Stimulated activated CD8-positive, alpha-beta memory T cell treated with anti-CD3 and anti-CD28 coated beads, Interleukin-12 subunit alpha, Interleukin-12 subunit beta, amount 100 ng/mL, for 24 hours (primary cell): Measurements from ENCODE around the gene SNTB2.

Experiments
- DNase-seq: peaks from one replicate; pipeline ENCODE4 v3.0.0-alpha.2; 2020; ENCODE audit errors: extremely low read depth

The SNTB2 gene

DNA sequence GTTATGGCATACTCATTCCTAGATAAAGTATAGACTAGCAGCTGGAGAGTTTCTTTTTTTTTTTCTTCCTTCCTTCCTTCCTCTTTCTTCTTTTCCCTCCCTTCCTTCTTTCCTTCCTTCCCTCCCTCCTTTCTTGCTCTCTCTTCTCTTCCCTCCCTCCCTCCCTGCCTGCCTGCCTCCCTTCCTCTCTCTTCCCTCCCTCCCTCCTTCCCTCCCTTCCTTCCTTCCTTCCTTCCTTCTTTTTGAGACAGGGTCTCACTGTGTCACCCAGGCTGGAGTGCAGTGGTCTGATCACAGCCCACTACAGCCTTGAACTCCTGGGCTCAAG, 7.0 kb upstream of the SNTB2 start:
- no peak for DNase-seq

DNA sequence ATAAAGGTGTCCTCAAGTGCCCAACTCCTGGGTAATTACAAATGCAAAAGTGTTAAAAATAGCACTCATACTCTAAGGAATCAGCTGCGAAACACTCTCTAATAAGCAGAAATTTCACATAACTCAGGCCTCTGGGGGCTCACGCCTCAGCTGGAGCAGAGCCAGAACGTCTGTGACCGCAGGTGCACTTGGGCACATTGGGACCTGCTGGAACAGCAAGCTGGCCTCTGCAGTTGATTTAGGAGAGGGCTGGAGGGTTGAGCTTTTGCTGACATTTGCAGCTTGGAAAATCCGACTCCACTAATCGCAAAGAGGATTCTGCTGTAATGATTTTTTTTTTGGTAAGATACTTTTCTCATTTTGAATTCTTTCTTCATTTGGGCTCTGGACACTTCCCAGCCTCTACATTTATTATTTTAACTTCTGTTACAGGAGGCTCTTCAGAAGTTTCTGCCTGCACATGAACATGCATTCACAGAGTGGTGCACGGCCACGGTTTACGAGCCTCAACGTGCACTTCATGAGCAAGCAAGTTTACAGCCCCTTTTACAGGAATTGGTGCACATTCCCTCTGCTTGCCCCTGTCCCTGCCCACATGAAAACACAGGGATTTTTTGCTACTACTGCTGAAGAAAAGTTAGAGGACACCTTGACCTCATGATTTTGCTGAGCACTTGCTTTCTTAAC, 4.1 kb upstream of the SNTB2 start:
- no peak for DNase-seq

DNA sequence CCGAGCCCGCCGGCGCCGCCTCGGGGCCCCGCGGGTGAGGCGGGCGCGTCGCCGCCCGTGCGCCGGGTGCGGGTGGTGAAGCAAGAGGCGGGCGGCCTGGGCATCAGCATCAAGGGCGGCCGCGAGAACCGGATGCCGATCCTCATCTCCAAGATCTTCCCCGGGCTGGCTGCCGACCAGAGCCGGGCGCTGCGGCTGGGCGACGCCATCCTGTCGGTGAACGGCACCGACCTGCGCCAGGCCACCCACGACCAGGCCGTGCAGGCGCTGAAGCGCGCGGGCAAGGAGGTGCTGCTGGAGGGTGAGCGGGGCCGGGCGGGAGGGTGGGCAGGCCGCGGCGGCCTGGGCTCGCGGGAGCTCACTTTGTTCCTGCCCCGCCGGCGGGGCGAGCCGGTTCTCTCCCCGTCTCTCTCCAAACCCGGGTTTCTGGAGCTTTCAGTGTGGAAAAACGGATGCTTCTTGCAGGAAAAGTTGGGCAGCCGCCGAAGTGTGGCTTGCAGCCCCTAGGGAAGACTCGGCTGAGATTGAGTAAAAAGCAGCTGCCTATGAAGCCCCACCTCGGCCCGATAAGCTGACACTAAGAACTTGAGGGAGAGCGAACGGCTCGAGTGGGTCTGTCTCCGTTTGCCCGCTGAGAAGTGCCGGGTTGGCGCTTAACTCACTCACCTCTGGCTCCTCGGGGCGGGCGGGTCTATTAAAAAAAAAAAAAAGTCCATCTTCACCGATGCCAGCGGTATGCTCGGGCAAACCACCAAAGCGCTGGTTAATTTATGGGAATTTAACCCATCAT, 677 bp downstream of the SNTB2 start:
- DNase-seq, result no peak

DNA sequence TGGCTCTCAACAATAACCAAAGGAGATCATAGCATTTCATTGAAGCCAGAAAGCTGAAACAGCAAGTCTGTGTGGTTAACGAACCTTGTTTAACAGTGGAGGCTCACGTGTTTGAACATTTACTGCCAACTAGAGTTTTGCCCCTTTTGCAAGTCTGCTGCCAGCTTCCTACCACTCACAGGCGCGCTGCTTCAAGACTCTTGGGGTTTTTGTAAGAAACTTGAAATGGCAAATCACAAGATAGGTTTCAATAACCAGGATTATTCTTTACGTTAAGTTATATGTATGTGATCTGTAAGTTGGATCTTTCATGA, 1.2 kb downstream of the SNTB2 start:
- no peak for DNase-seq

DNA sequence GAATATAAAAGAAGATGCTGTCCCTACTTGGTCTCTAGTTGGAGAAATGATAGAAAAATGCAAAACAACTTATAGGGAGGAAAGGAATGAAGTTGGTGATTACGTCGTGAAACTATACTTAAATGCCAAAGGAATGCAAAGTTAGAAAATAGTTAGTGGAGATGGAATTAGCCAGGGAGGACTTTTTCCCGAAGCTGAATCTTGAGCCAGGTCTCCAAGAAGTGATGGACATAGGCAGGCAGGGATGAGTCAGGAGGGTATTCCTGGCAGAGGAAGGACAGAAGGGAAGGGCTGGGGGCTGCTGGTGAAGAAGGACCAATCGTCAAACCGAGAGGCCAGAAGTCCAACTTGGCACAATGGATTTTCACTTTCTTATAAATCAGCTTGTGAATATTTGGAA, 1.8 kb downstream of the SNTB2 start:
- no peak for DNase-seq

DNA sequence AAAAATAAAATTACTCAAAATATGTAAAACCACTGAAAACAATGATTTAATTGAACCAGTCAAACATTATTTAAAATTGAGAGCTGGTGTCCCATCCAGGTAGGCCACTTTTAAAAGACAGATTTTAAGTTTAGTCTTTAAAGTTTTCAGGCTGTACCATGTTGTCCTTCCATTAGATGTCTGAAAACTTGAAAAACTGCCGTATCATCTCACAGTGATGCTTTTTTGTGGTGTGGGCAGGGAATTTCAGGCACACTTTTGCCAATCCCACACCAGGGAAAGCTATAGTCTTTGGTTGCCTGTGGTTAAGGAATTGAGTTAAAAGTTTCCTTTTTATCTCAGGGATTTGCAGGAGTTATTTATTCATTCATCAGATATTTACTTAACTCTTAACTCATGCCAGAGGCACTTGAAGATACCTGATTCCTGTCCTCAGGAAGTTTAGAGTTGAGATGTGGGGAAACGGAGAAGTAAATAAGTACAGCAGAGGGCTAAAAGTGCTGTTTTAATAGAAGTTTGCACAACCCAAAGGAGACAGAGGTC, 3.2 kb downstream of the SNTB2 start:
- no peak for DNase-seq

DNA sequence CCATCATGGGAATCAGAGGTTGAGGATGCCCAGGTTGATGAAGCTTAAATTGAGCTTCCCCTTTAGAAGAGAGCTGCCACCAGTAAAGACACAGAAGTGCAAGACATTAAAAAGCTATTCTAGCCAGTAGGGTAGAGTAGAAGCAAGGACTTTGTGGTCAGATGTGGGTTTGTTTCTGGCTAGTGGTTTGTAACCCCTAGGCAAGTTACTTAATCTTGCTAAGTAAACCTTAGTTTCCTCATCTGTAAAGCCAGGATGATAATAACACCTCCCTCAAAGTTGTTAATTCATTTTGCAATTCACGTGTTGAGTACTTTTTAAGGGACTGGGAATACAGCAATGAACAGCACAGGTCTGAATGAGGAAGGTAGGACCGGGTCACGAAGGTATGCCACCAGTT, 3.6 kb downstream of the SNTB2 start:
- DNase-seq, result no peak

DNA sequence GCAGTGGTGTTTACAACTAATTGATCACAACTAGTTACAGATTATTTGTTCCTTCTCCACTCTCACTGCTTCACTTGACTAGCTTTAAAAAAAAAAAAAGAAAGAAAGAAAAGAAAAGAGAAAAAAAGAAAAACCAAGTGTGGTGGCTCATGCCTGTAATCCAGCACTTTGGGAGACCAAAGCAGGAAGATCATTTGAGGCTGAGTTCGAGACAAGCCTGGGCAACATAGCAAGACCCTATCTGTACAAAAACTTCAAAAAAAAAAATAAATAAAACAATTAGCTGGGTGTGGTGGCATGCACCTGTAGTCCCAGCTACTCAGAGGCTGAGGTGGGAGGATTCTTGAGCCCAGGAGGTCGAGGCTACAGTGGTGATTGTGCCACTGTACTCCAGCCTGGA, 4.2 kb downstream of the SNTB2 start:
- no peak for DNase-seq

DNA sequence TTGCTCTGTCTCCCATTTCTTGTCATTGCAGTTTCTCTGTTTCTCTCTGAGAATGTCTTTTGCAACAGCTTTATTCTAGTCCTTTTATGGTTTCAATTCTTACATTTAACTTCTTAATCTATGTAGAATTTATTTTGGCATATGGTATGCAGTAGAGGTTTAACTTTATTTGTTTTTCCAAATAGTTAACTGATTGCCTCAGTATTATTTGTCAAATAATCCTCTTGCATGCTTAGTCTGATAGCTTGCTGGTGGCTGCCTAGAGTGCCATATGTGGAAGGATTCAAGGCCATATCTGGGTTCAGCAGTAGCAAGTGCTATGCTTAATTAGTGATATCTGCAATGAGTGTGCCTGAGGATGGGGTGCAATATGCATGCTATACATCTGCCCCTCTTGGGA, 6.9 kb downstream of the SNTB2 start:
- DNase-seq, result no peak

DNA sequence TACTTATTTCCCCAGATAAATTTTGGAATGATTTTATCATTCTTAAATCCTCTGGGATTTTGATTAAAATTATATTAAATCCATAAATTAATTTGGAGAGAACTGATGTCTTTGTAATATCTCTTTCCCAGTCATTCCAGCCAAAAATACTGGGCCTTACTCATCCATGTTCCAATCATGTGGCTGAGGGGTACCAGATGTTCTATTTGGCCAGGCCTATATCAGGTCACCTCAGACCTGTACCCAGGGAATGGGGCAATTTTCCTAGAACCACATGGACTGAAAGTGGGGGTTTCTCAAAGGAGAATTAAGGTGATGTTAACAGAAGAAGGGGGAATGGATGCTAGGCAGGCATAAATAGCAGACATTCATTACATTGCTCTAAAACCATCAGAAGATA, 7.5 kb downstream of the SNTB2 start:
- DNase-seq, result no peak

DNA sequence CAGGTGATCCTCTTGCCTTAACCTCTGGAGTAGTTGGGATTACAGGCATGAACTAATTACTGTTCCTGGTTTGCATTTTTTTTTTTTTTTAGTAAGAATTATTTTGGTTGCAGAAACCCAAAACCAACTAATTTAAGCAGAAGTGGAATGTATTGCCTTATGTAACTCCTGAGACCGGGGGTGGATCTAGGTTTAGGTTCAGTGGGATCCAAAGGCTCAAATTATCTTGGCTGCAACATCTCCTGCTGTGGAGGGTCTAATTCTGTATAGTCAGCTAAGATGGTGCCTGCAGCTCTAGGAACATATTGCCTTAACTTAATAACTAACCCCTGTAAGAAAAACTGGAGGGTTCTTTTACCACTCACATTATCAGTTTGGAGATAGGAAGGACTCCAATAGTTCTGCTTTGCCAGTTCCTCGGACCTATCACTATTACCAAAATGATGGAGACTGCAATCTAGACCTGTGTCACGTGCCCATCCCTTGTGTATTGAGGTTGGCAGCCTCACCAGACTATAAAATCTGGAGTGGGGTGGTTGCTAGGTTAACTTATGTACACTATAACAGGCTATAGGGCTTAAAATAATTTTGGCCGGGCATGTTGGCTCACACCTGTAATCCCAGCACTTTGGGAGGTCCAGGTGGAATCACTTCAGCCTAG, 8.5 kb downstream of the SNTB2 start:
- no peak for DNase-seq

DNA sequence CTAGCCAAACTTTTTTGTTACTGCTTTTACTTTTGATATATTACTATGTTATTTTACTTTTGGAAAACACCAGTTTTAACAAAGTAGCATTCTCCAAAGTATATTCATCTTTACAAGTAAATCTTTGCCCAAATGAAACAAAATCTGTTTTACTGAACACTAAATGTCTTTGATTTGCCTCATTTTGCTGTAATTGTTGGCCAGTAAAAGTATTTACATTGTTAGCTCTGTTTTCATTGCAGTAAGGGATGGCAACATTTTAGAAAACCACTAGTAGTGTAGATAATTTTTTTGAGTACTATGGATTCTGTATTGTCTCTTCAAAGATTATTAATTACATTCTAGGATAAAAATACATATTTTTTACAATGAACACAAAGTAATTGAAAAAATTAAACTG, 10.6 kb downstream of the SNTB2 start:
- no peak for DNase-seq

DNA sequence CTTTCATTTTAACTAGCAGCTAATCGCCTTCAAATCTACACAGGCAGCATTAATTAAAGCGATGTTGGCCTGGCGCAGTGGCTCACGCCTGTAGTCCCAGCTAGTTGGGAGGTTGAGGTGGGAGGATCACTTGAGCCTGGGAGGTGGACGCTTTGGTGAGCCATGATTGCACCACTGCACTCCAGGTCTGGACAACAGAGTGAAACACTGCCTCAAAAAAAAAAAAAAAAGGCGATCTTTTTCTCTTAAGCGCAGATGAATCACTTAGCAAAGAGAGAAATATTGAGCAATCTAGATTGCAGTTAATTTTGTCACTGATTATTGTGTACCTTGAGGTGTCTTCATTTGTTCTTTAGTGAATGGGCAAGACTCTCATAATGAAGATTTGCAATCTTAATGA, 12.4 kb downstream of the SNTB2 start:
- no peak for DNase-seq

DNA sequence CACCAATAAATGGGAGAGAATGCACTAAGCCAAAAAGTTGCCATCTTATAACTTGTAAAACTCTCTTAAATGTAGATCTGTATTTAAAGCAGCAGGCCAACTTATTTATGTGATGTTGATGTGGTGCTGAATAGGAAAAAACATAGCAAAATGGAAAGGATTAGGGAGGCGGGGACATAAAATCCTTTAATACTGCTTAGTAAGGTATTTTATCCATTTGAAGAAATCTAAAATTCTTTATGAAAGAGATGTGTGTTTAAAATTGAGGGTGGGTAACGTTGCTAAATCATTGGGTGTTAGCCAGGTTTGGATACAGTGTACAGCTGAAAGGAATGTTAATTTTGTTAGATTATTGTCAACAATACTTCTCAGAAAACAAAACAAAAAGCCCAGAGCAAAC, 14.3 kb downstream of the SNTB2 start:
- no peak for DNase-seq

DNA sequence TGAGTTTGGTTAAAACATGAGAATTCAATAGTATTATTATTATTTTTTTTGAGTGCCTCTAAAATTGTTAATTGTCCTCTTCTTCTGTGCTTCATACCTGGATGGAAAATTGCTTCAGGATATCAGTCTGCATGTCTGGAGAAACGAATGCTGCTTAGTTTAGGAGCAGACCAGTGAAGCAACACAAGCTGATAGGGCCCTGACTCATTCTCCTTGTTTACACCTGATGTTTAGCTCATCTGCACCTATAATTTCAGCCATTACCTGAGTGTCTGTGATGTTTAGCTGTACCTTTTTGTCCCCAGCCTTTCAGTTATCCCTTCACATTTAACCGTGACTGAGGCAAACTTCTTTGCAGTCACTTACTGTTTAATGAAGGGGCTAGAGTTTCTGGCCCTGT, 14.8 kb downstream of the SNTB2 start:
- no peak for DNase-seq

DNA sequence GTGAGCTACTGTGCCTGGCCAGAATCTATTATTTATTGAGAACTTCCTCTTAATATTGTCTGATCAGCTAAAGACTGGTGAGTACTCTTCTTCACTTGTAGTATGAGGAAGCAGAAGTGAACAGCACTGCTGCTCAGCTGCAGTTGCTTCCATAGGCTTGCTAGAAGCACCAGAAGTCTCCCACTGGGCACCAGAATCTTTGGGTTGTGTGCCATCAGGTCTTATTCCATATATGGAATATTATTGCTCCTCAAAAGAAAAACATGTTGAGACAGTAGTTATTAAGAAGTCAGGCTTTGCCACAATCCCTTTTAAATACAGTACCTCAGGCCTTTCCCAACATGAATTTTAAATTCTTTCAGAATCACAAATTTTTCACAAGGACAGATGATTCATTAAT, 17.2 kb downstream of the SNTB2 start:
- no peak for DNase-seq

DNA sequence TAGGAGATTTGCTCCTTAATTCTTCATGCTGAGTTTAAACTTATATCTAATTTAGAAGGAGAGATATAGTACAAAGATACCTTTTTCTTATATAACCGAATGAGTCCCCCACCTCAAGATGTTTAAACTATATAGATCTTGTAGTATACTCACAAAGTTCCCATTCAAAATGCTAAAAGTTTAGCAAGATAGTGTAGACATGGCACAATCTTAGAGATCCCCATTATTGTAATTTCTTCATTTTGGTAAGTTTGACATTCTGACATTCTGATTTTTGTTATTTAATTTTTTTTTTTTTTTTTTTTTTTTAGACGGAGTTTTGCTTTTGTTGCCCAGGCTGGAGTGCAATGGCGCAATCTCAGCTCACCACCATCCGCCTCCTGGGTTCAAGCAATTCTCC, 22.8 kb downstream of the SNTB2 start:
- no peak for DNase-seq

DNA sequence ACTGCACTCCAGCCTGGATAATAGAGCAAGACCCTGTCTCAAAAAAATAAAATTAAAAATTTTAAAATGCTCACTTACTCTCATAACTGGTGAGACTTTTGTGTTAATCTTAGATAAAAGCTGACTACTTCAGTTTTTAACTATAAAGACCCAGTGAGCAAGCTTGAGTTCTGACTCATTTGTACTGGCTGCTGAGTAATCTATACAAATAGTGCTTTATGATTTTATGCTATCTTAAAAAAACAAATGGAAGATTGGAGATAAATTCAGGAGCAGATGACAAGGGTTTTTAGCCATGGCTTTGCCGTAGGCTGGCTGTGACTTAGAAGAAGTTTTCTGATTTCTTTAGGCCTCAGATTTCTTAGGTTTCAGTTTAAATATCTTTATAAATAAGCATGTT, 30.5 kb downstream of the SNTB2 start:
- no peak for DNase-seq

DNA sequence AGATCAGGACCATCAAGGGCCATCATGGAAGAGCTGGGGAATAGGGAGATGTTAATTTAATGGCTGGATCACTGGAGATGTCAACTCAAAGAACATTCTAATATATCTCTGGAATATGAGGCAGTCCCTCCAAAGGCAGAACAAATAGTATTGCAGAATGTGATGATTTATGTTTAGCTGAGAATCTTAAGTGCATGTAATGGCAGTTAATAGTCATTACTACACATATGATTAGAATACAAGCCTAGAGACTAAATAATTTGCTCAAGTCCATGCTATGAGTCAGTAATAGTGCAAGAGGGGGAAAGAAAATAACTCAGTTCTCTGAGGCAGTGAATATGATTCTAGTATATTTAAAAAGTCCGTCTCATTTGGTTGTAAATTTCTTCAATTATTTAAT, 32.3 kb downstream of the SNTB2 start:
- no peak for DNase-seq

DNA sequence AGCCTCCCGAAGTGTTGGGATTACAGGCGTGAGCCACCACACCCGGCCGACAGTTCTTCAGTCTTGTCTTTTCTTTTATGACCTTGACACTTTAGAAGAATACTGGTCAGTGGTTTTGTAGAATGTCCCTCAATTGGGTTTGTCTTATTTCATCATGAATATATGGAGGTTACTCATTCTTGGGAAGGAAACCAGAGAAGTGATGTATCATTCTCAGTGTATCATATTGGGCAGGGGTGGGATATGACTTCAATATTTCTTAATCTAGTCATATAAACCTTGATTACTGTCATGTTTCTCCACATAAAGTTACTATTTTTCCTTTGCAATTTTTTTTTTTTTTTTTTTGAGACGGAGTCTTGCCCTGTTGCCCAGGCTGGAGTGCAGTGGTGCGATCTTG, 36.9 kb downstream of the SNTB2 start:
- DNase-seq, result no peak

DNA sequence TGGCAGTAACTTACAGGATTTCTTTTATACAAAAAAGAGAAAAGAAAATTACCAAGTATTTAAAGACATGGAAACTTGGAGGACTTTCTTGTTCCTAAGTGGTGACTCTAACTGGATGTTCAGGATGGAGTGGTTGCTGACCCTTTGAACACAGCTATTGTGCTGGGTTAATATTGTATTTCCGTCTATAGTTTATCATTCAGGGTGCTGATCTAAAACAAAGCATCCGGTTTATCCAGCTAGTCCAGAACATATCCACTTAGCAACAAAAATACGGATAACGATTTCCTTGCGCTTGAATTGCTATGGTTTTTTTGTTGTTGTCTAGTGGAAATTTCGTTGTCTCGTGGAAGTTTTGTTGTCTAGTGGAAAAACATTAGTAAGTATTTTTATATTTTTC, 38.2 kb downstream of the SNTB2 start:
- DNase-seq, result no peak

DNA sequence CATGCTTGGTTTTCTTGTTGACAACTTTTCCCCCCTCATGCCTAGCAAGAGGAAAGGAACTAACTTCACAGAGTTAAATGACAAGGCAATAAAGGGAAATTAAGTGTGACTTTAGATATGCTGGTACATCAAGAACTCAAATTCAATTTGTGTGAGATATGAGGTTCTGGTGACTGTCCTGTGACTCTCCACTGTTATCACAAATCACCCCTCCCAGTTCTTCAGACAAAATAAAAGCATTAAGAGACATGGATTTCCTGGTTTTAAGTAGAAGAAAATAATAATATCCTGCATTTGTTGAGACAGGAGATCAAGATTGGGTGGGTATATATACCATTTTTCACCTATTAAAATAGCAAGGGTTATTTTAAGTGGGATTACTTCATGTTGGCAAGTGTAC, 46.2 kb downstream of the SNTB2 start:
- no peak for DNase-seq

DNA sequence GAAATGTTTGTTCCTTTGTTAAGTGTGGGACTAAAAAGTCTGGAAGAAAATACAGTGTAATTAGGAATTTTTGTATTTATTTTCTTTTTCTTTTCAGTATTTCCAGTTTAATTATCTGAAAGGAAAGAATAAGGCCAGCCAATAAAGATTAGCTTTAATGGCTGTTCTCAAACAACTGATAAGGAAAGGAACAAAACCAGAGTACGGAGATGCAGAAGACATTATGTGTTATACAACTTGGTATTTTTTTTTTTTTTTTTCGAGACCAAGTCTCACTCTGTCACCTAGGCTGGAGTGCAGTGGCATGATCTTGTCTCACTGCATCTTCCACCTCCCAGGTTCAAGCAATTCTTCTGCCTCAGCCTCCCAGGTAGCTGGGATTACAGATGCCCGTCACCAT, 47.5 kb downstream of the SNTB2 start:
- DNase-seq, result no peak
